ENCODE measurements around the gene NT5C3B. TPM values are rescaled to one million over a fixed set of nuclear protein-coding genes. Genes with fewer than 3 reads are reported as not detected.
"Not testable (repeated sequence)": the region's sequence is repeated elsewhere in the genome, so short reads cannot be mapped to it uniquely, and the experiment has no call there.

Gene NT5C3B
- total and polyA plus RNA-seq, 8 donors, result 30.6 to 101 (median 88.6) TPM

- no peak overlapping the region for H3K4me3 ChIP-seq
- H3K9me3 ChIP-seq, result no peaks in the 10 kb centered on the region
- no peak overlapping the region for H3K27ac ChIP-seq
- H3K36me3 ChIP-seq, result no peaks in the 10 kb centered on the region
- intact Hi-C loops (cut with DNase I), result no loop called here
- DNase-seq (no peak), ATAC-seq (no peak)
- TF ChIP-seq CTCF (IDR thresholded peaks at IDR 0.05), result no peak
- peaks cover 8 to 36% of the 10 kb centered on the region in 2 donors for H3K4me1 ChIP-seq
- no peaks in the 10 kb centered on the region for H3K27me3 ChIP-seq
Observed at GRCh38 chr17:41860254-41860931, 24.4 kb upstream of the NT5C3B start.

GRCh38 chr17:41851382-41851781, 15.3 kb upstream of the NT5C3B start:
- intact Hi-C loops (cut with DNase I); H3K27me3 ChIP-seq; ATAC-seq; H3K9me3 ChIP-seq; H3K27ac ChIP-seq; H3K4me1 ChIP-seq; DNase-seq; H3K4me3 ChIP-seq: not testable (repeated sequence)
- H3K36me3 ChIP-seq, result peaks cover 0 to 28% of the 10 kb centered on the region in 2 donors

- no peak for ATAC-seq
- no peak overlapping the region for H3K27ac ChIP-seq
- intact Hi-C loops (cut with DNase I), result no loop called here
- no peak for DNase-seq
- no peaks in the 10 kb centered on the region for H3K4me1 ChIP-seq
- peaks cover 0 to 22% of the 10 kb centered on the region in 2 donors for H3K36me3 ChIP-seq
- H3K27me3 ChIP-seq, result no peaks in the 10 kb centered on the region
- no peak for TF ChIP-seq CTCF (IDR thresholded peaks at IDR 0.05)
- no peaks in the 10 kb centered on the region for H3K9me3 ChIP-seq
- no peak overlapping the region for H3K4me3 ChIP-seq
Observed at GRCh38 chr17:41849251-41849990, 13.4 kb upstream of the NT5C3B start.

- H3K27me3 ChIP-seq, result no peaks in the 10 kb centered on the region
- intact Hi-C loops (cut with DNase I), result no loop called here
- no peak for ATAC-seq
Observed at GRCh38 chr17:41848788-41849187, 12.8 kb upstream of the NT5C3B start.

GRCh38 chr17:41844971-41845370, 8.9 kb upstream of the NT5C3B start:
- ATAC-seq (no peak), DNase-seq (no peak)
- intact Hi-C loops (cut with DNase I), result no loop called here

More at GRCh38 chr17:41848788-41849187, 12.8 kb upstream of the NT5C3B start:
- Histone ChIP-seq H3K27ac (no peak overlapping the region), H3K9me3 (no peaks in the 10 kb centered on the region), H3K4me1 (no peaks in the 10 kb centered on the region), H3K36me3 (peaks cover 0 to 15% of the 10 kb centered on the region in 2 donors), H3K4me3 (no peak overlapping the region)
- DNase-seq, result no peak
- no peak for TF ChIP-seq CTCF (IDR thresholded peaks at IDR 0.05)

GRCh38 chr17:41840781-41841180, 4.7 kb upstream of the NT5C3B start:
- ATAC-seq; H3K27me3 ChIP-seq; intact Hi-C loops (cut with DNase I): not testable (repeated sequence)

More at GRCh38 chr17:41844971-41845370, 8.9 kb upstream of the NT5C3B start:
- H3K36me3 ChIP-seq, result peaks cover 0 to 7% of the 10 kb centered on the region in 2 donors
- no peaks in the 10 kb centered on the region for H3K27me3 ChIP-seq
- no peaks in the 10 kb centered on the region for H3K9me3 ChIP-seq
- no peak overlapping the region for H3K4me3 ChIP-seq
- TF ChIP-seq CTCF (IDR thresholded peaks at IDR 0.05), result no peak
- no peak overlapping the region for H3K27ac ChIP-seq
- no peaks in the 10 kb centered on the region for H3K4me1 ChIP-seq

GRCh38 chr17:41839448-41839847, 3.4 kb upstream of the NT5C3B start:
- H3K27ac ChIP-seq; H3K36me3 ChIP-seq; ATAC-seq; H3K9me3 ChIP-seq; DNase-seq; H3K4me3 ChIP-seq; intact Hi-C loops (cut with DNase I): not testable (repeated sequence)
- peaks cover 4 to 15% of the 10 kb centered on the region in 2 donors for H3K4me1 ChIP-seq
- peaks cover 0 to 14% of the 10 kb centered on the region in 2 donors for H3K27me3 ChIP-seq

More at GRCh38 chr17:41840781-41841180, 4.7 kb upstream of the NT5C3B start:
- DNase-seq, H3K9me3 ChIP-seq, H3K4me3 ChIP-seq, H3K27ac ChIP-seq, H3K36me3 ChIP-seq, H3K4me1 ChIP-seq: not testable (repeated sequence)

All from left lung (tissue), 10 donors.